K562 (cell line): ENCODE results near the gene LYZL4. TPM values are rescaled to one million over a fixed set of nuclear protein-coding genes. Genes with fewer than 3 reads are reported as not detected.

Experiments used
- ATAC-seq: fragments of 200-7000 bp; cut with Tn5 transposase; 3 replicates; pipeline ENCODE4 v1.9.1; 2020; ENCODE audit warnings: moderate library complexity
- BruUV-seq: library from RNA; stranded (reverse); fragments of 400-500 nt; replicated peaks from 2 replicates; lab custom pipeline; 2021; lab: Mats Ljungman, UMichigan
- CTCF ChIA-PET: fragments of 300-600 bp; formaldehyde crosslinking; extraction: SDS; loops from one replicate; lab custom pipeline; 2021; ENCODE audit warnings: low intra/inter-chr PET ratio; lab: Yijun Ruan, JAX
- POLR2A ChIA-PET: fragments of 300-600, 350-650 bp; sonication (Branson Sonifier 250); formaldehyde crosslinking; extraction: SDS; loops from one replicate; lab custom pipeline; 2021; ENCODE audit warnings: antibody characterized with exemption, inconsistent platforms; lab: Yijun Ruan, JAX
- DNase-seq, 4 experiments: peaks; one replicate each; pipeline versions ENCODE4 v3.0.0 to v3.0.0-alpha.2; 2011 to 2018; ENCODE audit warnings: low spot score in 3 of 4, mixed read lengths in 3 of 4; ENCODE audit errors: extremely low read depth in 1 of 4
- FAIRE-seq: peaks from 2 replicates; lab custom pipeline; 2011; peaks lifted over from hg19 to GRCh38; lab: Jason Lieb, UNC
- H2AFZ ChIP-seq: 2 replicates; pipeline ENCODE4 v1.6.0; 2011; ENCODE audit warnings: low read depth, low read length, control low read depth, inconsistent platforms
- H3K27ac ChIP-seq: fragments of 200-600 bp; 3 replicates; pipeline ENCODE4 v1.8.0; 2011; ENCODE audit warnings: low read depth, mild to moderate bottlenecking, control low read depth, inconsistent platforms, low read length, moderate library complexity, mixed read lengths; ENCODE audit errors: extremely low read depth
- H3K27me3 ChIP-seq, 2 experiments: fragments of 300-600 bp in 1 of 2; 2 replicates in 1 of 2; 3 replicates in 1 of 2; pipeline versions ENCODE4 v1.6.0 to v1.8.0; 2011; ENCODE audit warnings: inconsistent platforms in 2 of 2, low read length in 2 of 2, mild to moderate bottlenecking in 1 of 2, mixed read lengths in 1 of 2, moderate library complexity in 1 of 2; ENCODE audit not compliant: control insufficient read depth in 2 of 2, insufficient read depth in 2 of 2
- H3K36me3 ChIP-seq: fragments of 300-600 bp; 3 replicates; pipeline ENCODE4 v1.8.0; 2011; ENCODE audit warnings: mild to moderate bottlenecking, low read length, inconsistent platforms; ENCODE audit not compliant: control insufficient read depth, insufficient read depth
- H3K4me1 ChIP-seq, 2 experiments: fragments of 200-600 bp in 1 of 2; replicated peaks in 1 of 2; 2 replicates in 1 of 2; 3 replicates in 1 of 2; pipeline versions ENCODE4 v1.5.1 to v1.8.0; 2011; ENCODE audit warnings: inconsistent platforms in 2 of 2, low read length in 2 of 2, mild to moderate bottlenecking in 1 of 2, mixed read lengths in 1 of 2, moderate library complexity in 1 of 2; ENCODE audit not compliant: control insufficient read depth in 2 of 2, insufficient read depth in 2 of 2
- H3K4me2 ChIP-seq: 2 replicates; pipeline ENCODE4 v1.6.1; 2011; ENCODE audit warnings: low read length, control low read depth, inconsistent platforms, mixed read lengths; ENCODE audit not compliant: insufficient read depth
- H3K4me3 ChIP-seq: fragments of 200-600 bp; sonication (generic), shearing (Covaris generic); 2 replicates; pipeline ENCODE4 v1.5.1; 2016; ENCODE audit warnings: control low read depth, inconsistent platforms
- H3K79me2 ChIP-seq: fragments of 200-600 bp; 3 replicates; pipeline ENCODE4 v1.8.0; 2011; ENCODE audit warnings: low read length, inconsistent platforms; ENCODE audit not compliant: control insufficient read depth, insufficient read depth
- H3K9ac ChIP-seq, 2 experiments: 2 replicates each; pipeline versions ENCODE4 v1.6.0 to v1.6.1; 2011; ENCODE audit warnings: low read depth in 2 of 2, low read length in 2 of 2, control low read depth in 1 of 2, inconsistent platforms in 1 of 2, mild to moderate bottlenecking in 1 of 2, mixed read lengths in 1 of 2; ENCODE audit not compliant: insufficient read depth in 1 of 2
- H3K9me1 ChIP-seq: one replicate; pipeline ENCODE4 v1.6.0; 2011; ENCODE audit warnings: inconsistent platforms, mild to moderate bottlenecking, low read length, moderate library complexity; ENCODE audit not compliant: control insufficient read depth, insufficient read depth
- H3K9me3 ChIP-seq: replicated peaks from 2 replicates; pipeline ENCODE4 v1.5.1; 2011; ENCODE audit warnings: low read depth, low read length, inconsistent platforms; ENCODE audit not compliant: control insufficient read depth, insufficient read depth
- H4K20me1 ChIP-seq: replicated peaks from 2 replicates; pipeline ENCODE4 v1.6.1; 2011; ENCODE audit warnings: low read length, inconsistent platforms, mixed read lengths; ENCODE audit not compliant: control insufficient read depth, insufficient read depth
- BCL6 ChIP-seq: fragments of 250-450 bp; sonication (Bioruptor Pico); IDR thresholded peaks from 2 replicates; pipeline ENCODE4 v1.4.0; 2020
- BHLHE40 ChIP-seq: IDR thresholded peaks from 2 replicates; pipeline ENCODE4 v1.6.1; 2011; ENCODE audit warnings: low read length, improper control_type of control experiment
- CREB1 ChIP-seq, 2 experiments: sonication (generic) in 1 of 2; formaldehyde crosslinking in 1 of 2; IDR thresholded peaks; 2 replicates each; pipeline versions ENCODE4 v1.6.1 to v1.8.0; 2012 to 2022; ENCODE audit warnings: inconsistent platforms in 1 of 2, mild to moderate bottlenecking in 1 of 2, missing genetic modification reagents in 1 of 2, moderate library complexity in 1 of 2
- ELF4 ChIP-seq: fragments of 450-650 bp; formaldehyde crosslinking; IDR thresholded peaks from 2 replicates; pipeline ENCODE4 v1.4.0; 2022; ENCODE audit warnings: missing genetic modification characterization
- FOXO4 ChIP-seq: fragments of 450-650 bp; formaldehyde crosslinking; IDR thresholded peaks from 2 replicates; pipeline ENCODE4 v1.4.0; 2020; ENCODE audit warnings: mild to moderate bottlenecking, moderate library complexity
- KDM2B ChIP-seq: fragments of 250-450 bp; sonication (Bioruptor Pico); IDR thresholded peaks from 2 replicates; pipeline ENCODE4 v1.8.0; 2021; ENCODE audit warnings: mild to moderate bottlenecking, moderate library complexity
- MCM2 ChIP-seq: fragments of 450-650 bp; IDR thresholded peaks from 2 replicates; pipeline ENCODE4 v1.6.1; 2017; ENCODE audit warnings: low read depth, mild to moderate bottlenecking
- MCM5 ChIP-seq: fragments of 450-650 bp; IDR thresholded peaks from 2 replicates; pipeline ENCODE4 v1.6.1; 2016; ENCODE audit warnings: low read depth
- NCOA2 ChIP-seq, 2 experiments: fragments of 450-650 bp; IDR thresholded peaks; 2 replicates each; pipeline ENCODE4 v1.6.1; 2018; ENCODE audit warnings: mild to moderate bottlenecking in 2 of 2, moderate library complexity in 1 of 2; ENCODE audit not compliant: partially characterized antibody in 2 of 2
- SMAD4 ChIP-seq: fragments of 250-450 bp; sonication (Bioruptor Pico); conservative IDR thresholded peaks from 2 replicates; pipeline ENCODE4 v1.8.0; 2021; ENCODE audit warnings: inconsistent platforms, mild to moderate bottlenecking, moderate library complexity
- SREBF2 ChIP-seq: sonication (generic); formaldehyde crosslinking; IDR thresholded peaks from 2 replicates; pipeline ENCODE4 v1.4.0; 2020; ENCODE audit warnings: mild to moderate bottlenecking, missing genetic modification reagents
- ZC3H11A ChIP-seq: IDR thresholded peaks from 2 replicates; pipeline ENCODE4 v1.6.1; 2012; ENCODE audit warnings: low read depth, low read length, improper control_type of control experiment
- ZNF274 ChIP-seq: IDR thresholded peaks from 2 replicates; pipeline ENCODE4 v1.6.1; 2011; ENCODE audit warnings: low read depth, mild to moderate bottlenecking, low read length, moderate library complexity, borderline replicate concordance
- ZNF3 ChIP-seq: fragments of 250-450 bp; sonication (Bioruptor Pico); IDR thresholded peaks from 2 replicates; pipeline ENCODE4 v1.5.0; 2021; ENCODE audit warnings: mild to moderate bottlenecking, moderate library complexity
- ZNF57 ChIP-seq: fragments of 450-650 bp; formaldehyde crosslinking; IDR thresholded peaks from 2 replicates; pipeline ENCODE4 v1.4.0; 2020; ENCODE audit warnings: mild to moderate bottlenecking, moderate library complexity
- WGBS: fragments of 100-300 bp; shearing (Covaris generic); methylation state at CpG from one replicate; pipeline ENCODE4 v1.1.6; 2016; ENCODE audit warnings: low coverage, mixed read lengths; ENCODE audit not compliant: insufficient coverage; ENCODE audit errors: missing lambda C conversion rate; 5-methylcytosine and 5-hydroxymethylcytosine counted together
- in situ Hi-C: fragments of 300-500 bp; cut with MboI; formaldehyde crosslinking; loops from 4 replicates; pipeline ENCODE4 v1.15.0; 2018; ENCODE audit warnings: inconsistent platforms, mixed read lengths
- intact Hi-C: fragments of 100-400 bp; cut with micrococcal nuclease; formaldehyde crosslinking; loops from 2 replicates; pipeline ENCODE4 v1.14.2; 2022
- polyA plus RNA-seq, 8 experiments: library from polyadenylated mRNA; depleted of rRNA in 4 of 8; stranded (reverse) in 5 of 8; unstranded in 3 of 8; fragments of >200 nt; fragmentation: Nextera tagmentation in 2 of 8; fragmentation: Illumina TruSeq in 1 of 8; extraction: Ambion mirVana in 2 of 8; extraction: Trizol in 1 of 8; gene quantifications; 2 replicates each; pipeline versions ENCODE4 v1.2.1 to v1.2.3, GENCODE V29; 2011 to 2014; ENCODE audit warnings: inconsistent platforms in 1 of 8, missing spikeins in 1 of 8
- total RNA-seq, 7 experiments: library from RNA; depleted of rRNA in 6 of 7; stranded (reverse); fragments of >200 nt in 6 of 7; fragmentation: Illumina TruSeq in 2 of 7; extraction: Trizol in 2 of 7; gene quantifications; 2 replicates each; pipeline versions ENCODE4 v1.2.1 to v1.2.3, GENCODE V29; 2011 to 2021; ENCODE audit warnings: low replicate concordance in 1 of 7
- TF ChIP-seq, protein P1 (sequence below), 3 experiments: fragments of 200-800 bp in 1 of 3; sonication (Bioruptor generic) in 1 of 3; sonication (generic) in 1 of 3; formaldehyde crosslinking in 1 of 3; IDR thresholded peaks; 2 replicates each; pipeline versions ENCODE4 v1.6.1 to v1.8.0; 2016 to 2022; ENCODE audit warnings: mild to moderate bottlenecking in 2 of 3, missing compliant biosample characterization in 2 of 3, missing genetic modification characterization in 2 of 3, missing genetic modification reagents in 1 of 3

The LYZL4 gene
- total and polyA plus RNA-seq, 9 of the 15 experiments (the other 6 are each of a cell fraction or from before 2014, with no cell fraction given): not detected

DNA sequence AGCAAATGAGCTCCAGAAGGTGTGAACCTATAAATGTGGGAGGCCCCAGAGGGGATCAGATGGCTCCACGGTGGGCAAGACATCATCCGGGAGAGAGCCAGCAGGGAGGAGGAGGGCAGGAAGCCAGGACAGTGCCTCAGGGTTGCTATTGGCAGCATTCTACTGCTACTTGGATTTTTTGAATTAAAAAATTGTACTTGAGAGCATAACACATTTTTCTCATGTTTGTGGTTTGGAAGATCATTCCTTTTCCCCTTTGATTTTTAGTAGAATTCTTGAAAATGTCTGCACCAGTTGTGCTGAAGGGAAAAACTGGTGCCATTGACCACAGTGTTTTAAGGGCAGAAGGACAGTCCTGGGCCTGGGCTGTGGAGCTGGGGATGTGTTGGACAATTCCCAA lies 59.2 kb downstream of the LYZL4 start:
- no peak for ATAC-seq
- FAIRE-seq: no peak

More for the DNA sequence above, 59.2 kb downstream of the LYZL4 start:
- Histone ChIP-seq H3K4me2 (no peak overlapping the region), H3K9me3 (no peaks in the 10 kb centered on the region), H3K79me2 (no peaks in the 10 kb centered on the region), H3K9ac (no peak overlapping the region), H3K9me1 (no peaks in the 10 kb centered on the region), H3K27me3 (no peaks in the 10 kb centered on the region), H4K20me1 (no peaks in the 10 kb centered on the region), H3K36me3 (no peaks in the 10 kb centered on the region), H3K27ac (no peak overlapping the region), H2AFZ (no peak overlapping the region), H3K4me3 (no peak overlapping the region), H3K4me1 (peaks cover 0 to under 1% of the 10 kb centered on the region in 2 experiments; a peak in 1 of 5 replicates)
- intact Hi-C loops (no loop called here), in situ Hi-C loops (no loop called here)
- no TSS peak for BruUV-seq
- CTCF ChIA-PET: no interaction called here
- 0% methylated on average over 2 of the region's 2 CpGs for WGBS
- no peak for DNase-seq
- no peak for TF ChIP-seq BHLHE40
- no peak for TF ChIP-seq MCM2
- no peak for TF ChIP-seq MCM5
- no peak for TF ChIP-seq ZNF274
- TF ChIP-seq BCL6 (CRISPR knock-in tag): no peak
- TF ChIP-seq SMAD4 (CRISPR knock-in tag): no peak
- no peak for TF ChIP-seq FOXO4 (CRISPR knock-in tag)
- TF ChIP-seq ZNF57 (CRISPR knock-in tag): no peak
- no peak for TF ChIP-seq ELF4 (CRISPR knock-in tag)
- TF ChIP-seq ZNF3 (CRISPR knock-in tag): no peak
- no peak for TF ChIP-seq NCOA2 (IDR thresholded peaks at IDR 0.05; ENCODE audit: partially characterized antibody in 2 of 2)
- no peak for TF ChIP-seq KDM2B
- TF ChIP-seq, protein P1, sequence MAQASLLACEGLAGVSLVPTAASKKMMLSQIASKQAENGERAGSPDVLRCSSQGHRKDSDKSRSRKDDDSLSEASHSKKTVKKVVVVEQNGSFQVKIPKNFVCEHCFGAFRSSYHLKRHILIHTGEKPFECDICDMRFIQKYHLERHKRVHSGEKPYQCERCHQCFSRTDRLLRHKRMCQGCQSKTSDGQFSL (CRISPR knock-in tag; IDR thresholded peaks at IDR 0.05): no peak
- TF ChIP-seq, protein P1 (tag; IDR thresholded peaks at IDR 0.05): no peak
- no peak for TF ChIP-seq SREBF2 (CRISPR knock-in tag)
- TF ChIP-seq ZC3H11A: no peak
- no peak for TF ChIP-seq CREB1 (IDR thresholded peaks at IDR 0.05)
- no peak for TF ChIP-seq CREB1 (CRISPR knock-in tag; IDR thresholded peaks at IDR 0.05)
- POLR2A ChIA-PET: no interaction called here
